ENCODE data around the gene JDP2.

The JDP2 gene

DNA sequence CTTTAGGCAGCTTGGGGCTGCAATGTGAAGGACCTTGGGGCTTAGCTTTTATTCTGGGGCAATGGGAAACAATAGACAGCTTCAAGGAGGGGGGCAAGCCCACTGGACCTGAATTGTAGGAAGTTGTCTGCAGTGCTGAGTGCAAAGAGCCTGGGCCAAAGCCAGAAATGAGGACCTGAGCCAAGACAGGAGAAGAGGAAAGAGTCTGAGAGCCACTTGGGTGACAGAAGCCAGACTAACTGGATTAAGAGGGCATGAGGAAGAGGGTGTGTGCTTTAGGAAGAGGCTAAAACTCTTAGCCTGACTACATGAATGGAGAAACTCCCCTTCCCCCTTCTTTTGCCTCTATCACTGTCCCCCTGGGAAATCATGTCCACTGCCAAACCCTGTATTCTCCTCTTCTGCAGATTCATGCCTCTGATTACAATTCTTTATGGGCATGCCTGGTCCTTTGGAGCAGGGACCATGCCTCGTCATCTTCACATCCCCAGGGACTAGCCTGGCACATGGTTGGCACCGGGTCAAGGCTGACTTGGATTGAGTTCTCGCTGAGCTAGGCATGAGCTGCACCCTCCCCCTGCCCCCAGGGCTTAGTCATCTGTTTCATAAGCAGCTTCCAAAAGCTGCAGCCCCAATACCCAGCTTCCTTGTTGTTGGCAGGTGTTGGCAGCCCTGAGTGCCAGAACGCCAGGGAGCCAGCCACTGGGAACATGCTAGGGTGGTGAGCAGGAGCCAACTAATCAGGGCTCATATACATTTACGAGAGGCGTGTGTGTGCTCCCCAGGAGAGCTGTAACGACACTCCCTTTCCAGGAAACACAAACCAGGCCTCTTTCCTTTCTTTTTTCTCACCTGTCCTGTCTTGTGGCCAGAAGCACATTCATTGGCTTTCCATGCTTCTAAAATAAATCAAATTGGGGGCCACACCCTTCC is 27.7 kb upstream of the JDP2 start:
- CTCF ChIA-PET, result interaction anchor here (0.6 kb wide), 1 partner anchor 1289 kb away, joined by 3 read pairs; no protein-coding TSS in a partner anchor
- no peaks in the 10 kb centered on the region for H3K9me3 ChIP-seq (ENCODE audit: control insufficient read depth, insufficient read depth, low read depth, low read length)
- POLR2A ChIA-PET, result no interaction called here
- H3K27ac ChIP-seq (ENCODE audit: extremely low read depth, low read depth, low read length), result no peak overlapping the region
- peaks cover 5% of the 10 kb centered on the region; the same call in 1 of the 2 replicates for H3K4me1 ChIP-seq (ENCODE audit: control insufficient read depth, insufficient read depth, low read length)
- H3K4me3 ChIP-seq (ENCODE audit: low read depth, low read length), result no peak overlapping the region
- no peaks in the 10 kb centered on the region for H3K36me3 ChIP-seq (ENCODE audit: control insufficient read depth in 2 of 2, insufficient read depth in 1 of 2, low read length in 2 of 2)
- TF ChIP-seq ZBTB48 (tag by site-specific recombination; IDR thresholded peaks at IDR 0.05), result peak; percentile 80
- peak; percentile 75 for TF ChIP-seq GLIS1 (tag by site-specific recombination; IDR thresholded peaks at IDR 0.05)
- 0 out of 2 replicates have a peak, but pooled peaks have one; percentile 26 for TF ChIP-seq KLF1 (tag by site-specific recombination; IDR thresholded peaks at IDR 0.05)
- TF ChIP-seq KLF8 (tag by site-specific recombination; IDR thresholded peaks at IDR 0.05), result no peak
- TF ChIP-seq WT1 (tag by site-specific recombination; IDR thresholded peaks at IDR 0.05), result peak; percentile 74
- peak; percentile 78 for TF ChIP-seq OSR2 (tag by site-specific recombination; IDR thresholded peaks at IDR 0.05)
- peak; percentile 81 for TF ChIP-seq ZNF600 (tag by site-specific recombination; IDR thresholded peaks at IDR 0.05)
- TF ChIP-seq ZIC2 (tag by site-specific recombination; IDR thresholded peaks at IDR 0.05), result peak; percentile 89
- TF ChIP-seq ZNF843 (tag by site-specific recombination; IDR thresholded peaks at IDR 0.05), result 0 out of 2 replicates have a peak, but pooled peaks have one; percentile 52
- no peak for TF ChIP-seq ZNF302 (tag by site-specific recombination; IDR thresholded peaks at IDR 0.05; ENCODE audit: low read depth)
- TF ChIP-seq, protein P1, sequence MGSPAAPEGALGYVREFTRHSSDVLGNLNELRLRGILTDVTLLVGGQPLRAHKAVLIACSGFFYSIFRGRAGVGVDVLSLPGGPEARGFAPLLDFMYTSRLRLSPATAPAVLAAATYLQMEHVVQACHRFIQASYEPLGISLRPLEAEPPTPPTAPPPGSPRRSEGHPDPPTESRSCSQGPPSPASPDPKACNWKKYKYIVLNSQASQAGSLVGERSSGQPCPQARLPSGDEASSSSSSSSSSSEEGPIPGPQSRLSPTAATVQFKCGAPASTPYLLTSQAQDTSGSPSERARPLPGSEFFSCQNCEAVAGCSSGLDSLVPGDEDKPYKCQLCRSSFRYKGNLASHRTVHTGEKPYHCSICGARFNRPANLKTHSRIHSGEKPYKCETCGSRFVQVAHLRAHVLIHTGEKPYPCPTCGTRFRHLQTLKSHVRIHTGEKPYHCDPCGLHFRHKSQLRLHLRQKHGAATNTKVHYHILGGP (tag by site-specific recombination; IDR thresholded peaks at IDR 0.05), result 0 out of 2 replicates have a peak, but pooled peaks have one; percentile 24
- TF ChIP-seq, protein P2, sequence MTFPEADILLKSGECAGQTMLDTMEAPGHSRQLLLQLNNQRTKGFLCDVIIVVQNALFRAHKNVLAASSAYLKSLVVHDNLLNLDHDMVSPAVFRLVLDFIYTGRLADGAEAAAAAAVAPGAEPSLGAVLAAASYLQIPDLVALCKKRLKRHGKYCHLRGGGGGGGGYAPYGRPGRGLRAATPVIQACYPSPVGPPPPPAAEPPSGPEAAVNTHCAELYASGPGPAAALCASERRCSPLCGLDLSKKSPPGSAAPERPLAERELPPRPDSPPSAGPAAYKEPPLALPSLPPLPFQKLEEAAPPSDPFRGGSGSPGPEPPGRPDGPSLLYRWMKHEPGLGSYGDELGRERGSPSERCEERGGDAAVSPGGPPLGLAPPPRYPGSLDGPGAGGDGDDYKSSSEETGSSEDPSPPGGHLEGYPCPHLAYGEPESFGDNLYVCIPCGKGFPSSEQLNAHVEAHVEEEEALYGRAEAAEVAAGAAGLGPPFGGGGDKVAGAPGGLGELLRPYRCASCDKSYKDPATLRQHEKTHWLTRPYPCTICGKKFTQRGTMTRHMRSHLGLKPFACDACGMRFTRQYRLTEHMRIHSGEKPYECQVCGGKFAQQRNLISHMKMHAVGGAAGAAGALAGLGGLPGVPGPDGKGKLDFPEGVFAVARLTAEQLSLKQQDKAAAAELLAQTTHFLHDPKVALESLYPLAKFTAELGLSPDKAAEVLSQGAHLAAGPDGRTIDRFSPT (tag by site-specific recombination; IDR thresholded peaks at IDR 0.05), result 0 out of 2 replicates have a peak, but pooled peaks have one; percentile 23
- TF ChIP-seq, protein P3, sequence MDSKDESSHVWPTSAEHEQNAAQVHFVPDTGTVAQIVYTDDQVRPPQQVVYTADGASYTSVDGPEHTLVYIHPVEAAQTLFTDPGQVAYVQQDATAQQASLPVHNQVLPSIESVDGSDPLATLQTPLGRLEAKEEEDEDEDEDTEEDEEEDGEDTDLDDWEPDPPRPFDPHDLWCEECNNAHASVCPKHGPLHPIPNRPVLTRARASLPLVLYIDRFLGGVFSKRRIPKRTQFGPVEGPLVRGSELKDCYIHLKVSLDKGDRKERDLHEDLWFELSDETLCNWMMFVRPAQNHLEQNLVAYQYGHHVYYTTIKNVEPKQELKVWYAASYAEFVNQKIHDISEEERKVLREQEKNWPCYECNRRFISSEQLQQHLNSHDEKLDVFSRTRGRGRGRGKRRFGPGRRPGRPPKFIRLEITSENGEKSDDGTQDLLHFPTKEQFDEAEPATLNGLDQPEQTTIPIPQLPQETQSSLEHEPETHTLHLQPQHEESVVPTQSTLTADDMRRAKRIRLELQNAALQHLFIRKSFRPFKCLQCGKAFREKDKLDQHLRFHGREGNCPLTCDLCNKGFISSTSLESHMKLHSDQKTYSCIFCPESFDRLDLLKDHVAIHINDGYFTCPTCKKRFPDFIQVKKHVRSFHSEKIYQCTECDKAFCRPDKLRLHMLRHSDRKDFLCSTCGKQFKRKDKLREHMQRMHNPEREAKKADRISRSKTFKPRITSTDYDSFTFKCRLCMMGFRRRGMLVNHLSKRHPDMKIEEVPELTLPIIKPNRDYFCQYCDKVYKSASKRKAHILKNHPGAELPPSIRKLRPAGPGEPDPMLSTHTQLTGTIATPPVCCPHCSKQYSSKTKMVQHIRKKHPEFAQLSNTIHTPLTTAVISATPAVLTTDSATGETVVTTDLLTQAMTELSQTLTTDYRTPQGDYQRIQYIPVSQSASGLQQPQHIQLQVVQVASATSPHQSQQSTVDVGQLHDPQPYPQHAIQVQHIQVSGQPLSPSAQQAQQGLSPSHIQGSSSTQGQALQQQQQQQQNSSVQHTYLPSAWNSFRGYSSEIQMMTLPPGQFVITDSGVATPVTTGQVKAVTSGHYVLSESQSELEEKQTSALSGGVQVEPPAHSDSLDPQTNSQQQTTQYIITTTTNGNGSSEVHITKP (tag by site-specific recombination; IDR thresholded peaks at IDR 0.05), result 0 out of 2 replicates have a peak, but pooled peaks have one; percentile 17
- TF ChIP-seq ZNF792 (tag by site-specific recombination; IDR thresholded peaks at IDR 0.05), result no peak
- TF ChIP-seq, protein P4, sequence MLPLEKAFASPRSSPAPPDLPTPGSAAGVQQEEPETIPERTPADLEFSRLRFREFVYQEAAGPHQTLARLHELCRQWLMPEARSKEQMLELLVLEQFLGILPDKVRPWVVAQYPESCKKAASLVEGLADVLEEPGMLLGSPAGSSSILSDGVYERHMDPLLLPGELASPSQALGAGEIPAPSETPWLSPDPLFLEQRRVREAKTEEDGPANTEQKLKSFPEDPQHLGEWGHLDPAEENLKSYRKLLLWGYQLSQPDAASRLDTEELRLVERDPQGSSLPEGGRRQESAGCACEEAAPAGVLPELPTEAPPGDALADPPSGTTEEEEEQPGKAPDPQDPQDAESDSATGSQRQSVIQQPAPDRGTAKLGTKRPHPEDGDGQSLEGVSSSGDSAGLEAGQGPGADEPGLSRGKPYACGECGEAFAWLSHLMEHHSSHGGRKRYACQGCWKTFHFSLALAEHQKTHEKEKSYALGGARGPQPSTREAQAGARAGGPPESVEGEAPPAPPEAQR (tag by site-specific recombination; IDR thresholded peaks at IDR 0.05), result no peak
- TF ChIP-seq ZNF423 (tag by site-specific recombination; IDR thresholded peaks at IDR 0.05), result peak; percentile 55; the same call in 1 of the 2 replicates
- TF ChIP-seq, protein P5, sequence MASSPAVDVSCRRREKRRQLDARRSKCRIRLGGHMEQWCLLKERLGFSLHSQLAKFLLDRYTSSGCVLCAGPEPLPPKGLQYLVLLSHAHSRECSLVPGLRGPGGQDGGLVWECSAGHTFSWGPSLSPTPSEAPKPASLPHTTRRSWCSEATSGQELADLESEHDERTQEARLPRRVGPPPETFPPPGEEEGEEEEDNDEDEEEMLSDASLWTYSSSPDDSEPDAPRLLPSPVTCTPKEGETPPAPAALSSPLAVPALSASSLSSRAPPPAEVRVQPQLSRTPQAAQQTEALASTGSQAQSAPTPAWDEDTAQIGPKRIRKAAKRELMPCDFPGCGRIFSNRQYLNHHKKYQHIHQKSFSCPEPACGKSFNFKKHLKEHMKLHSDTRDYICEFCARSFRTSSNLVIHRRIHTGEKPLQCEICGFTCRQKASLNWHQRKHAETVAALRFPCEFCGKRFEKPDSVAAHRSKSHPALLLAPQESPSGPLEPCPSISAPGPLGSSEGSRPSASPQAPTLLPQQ (tag by site-specific recombination; IDR thresholded peaks at IDR 0.05), result peak; percentile 48; the same call in 1 of the 2 replicates
- peak; percentile 29; the same call in 1 of the 2 replicates for TF ChIP-seq ZNF335 (tag by site-specific recombination; conservative IDR thresholded peaks at IDR 0.05)

All from HEK293 (cell line).